ENCODE results near the gene SSBP2. TPM values are rescaled to one million over a fixed set of nuclear protein-coding genes. Genes with fewer than 3 reads are reported as not detected.

SSBP2 gene
- total and polyA plus RNA-seq, 2 of the 8 experiments (the other 6 are each of a cell fraction or from before 2014, with no cell fraction given), result 21.5 to 36.2 TPM

DNA sequence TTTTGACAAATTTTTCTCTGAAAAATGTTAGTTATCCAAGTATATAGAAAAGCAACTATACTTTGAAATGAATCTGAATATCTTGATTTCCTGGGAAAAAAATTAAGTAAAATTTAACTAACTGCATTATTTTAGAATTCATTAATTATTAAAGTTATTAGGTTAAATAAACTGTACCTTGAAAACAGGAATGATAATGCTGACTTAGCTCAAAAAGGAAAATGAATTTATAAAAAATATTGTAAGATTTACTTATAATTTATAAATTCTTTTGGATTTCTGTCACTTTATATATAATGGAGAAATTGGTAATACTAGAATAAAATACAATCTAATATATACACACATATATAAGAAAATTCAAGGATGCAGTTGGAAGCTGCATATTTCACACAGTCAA lies 320.9 kb downstream of the SSBP2 start:
- no peak overlapping the region for H3K4ac ChIP-seq (replicated peaks; ENCODE audit: insufficient read length, low read depth, low read length)
- no peak overlapping the region for H2BK12ac ChIP-seq (ENCODE audit: low read depth, low read length)
- no peak overlapping the region for H4K91ac ChIP-seq (replicated peaks; ENCODE audit: insufficient read length, low read length)
- TF ChIP-seq HDAC6 (IDR thresholded peaks at IDR 0.05; ENCODE audit: low read depth, low read length) (no peak), TAF1 (IDR thresholded peaks at IDR 0.05; ENCODE audit: low read depth, low read length) (no peak), JUND (IDR thresholded peaks at IDR 0.05; ENCODE audit: low read length) (no peak), NANOG (IDR thresholded peaks at IDR 0.05; ENCODE audit: insufficient read depth, low read depth, low read length, poor library complexity, severe bottlenecking) (no peak), BCL11A (IDR thresholded peaks at IDR 0.05; ENCODE audit: low read depth in 2 of 2, low read length in 2 of 2) (no peak), RBBP5 (IDR thresholded peaks at IDR 0.05; ENCODE audit: borderline replicate concordance, low read depth, low read length) (no peak), TAF7 (optimal IDR thresholded peaks at IDR 0.05; ENCODE audit: borderline replicate concordance, low read depth, low read length) (no peak), YY1 (IDR thresholded peaks at IDR 0.05; ENCODE audit: low read depth, low read length) (no peak), HDAC2 (IDR thresholded peaks at IDR 0.05; ENCODE audit: borderline replicate concordance in 1 of 2, low read depth in 2 of 2, low read length in 2 of 2) (no peak), PHF8 (conservative IDR thresholded peaks at IDR 0.05; ENCODE audit: low read depth, low read length) (no peak), CBX5 (IDR thresholded peaks at IDR 0.05; ENCODE audit: low read depth, low read length) (no peak), KDM4A (IDR thresholded peaks at IDR 0.05; ENCODE audit: low read depth, low read length, severe bottlenecking) (no peak), POLR2AphosphoS5 (IDR thresholded peaks at IDR 0.05; ENCODE audit: low read depth, low read length) (no peak), MAFK (IDR thresholded peaks at IDR 0.05; ENCODE audit: low read depth, low read length) (no peak)
- TF ChIP-seq, protein P1, sequence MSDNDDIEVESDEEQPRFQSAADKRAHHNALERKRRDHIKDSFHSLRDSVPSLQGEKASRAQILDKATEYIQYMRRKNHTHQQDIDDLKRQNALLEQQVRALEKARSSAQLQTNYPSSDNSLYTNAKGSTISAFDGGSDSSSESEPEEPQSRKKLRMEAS (IDR thresholded peaks at IDR 0.05), result no peak
- FAIRE-seq (no peak), DNase-seq (ENCODE audit: low read depth in 1 of 2, low spot score in 2 of 2) (no peak)
- H3K27me3 ChIP-seq (replicated peaks in 1 of 4; ENCODE audit: control insufficient read depth in 3 of 4, extremely low read depth in 1 of 4, insufficient read depth in 3 of 4, low read length in 3 of 4), result no peaks in the 10 kb centered on the region
- H2AK5ac ChIP-seq (ENCODE audit: low read depth, low read length), result no peak overlapping the region
- ChIA-PET CTCF (ENCODE audit: partially characterized antibody) (interaction anchor here (0.7 to 1.0 kb wide), 2 partner anchors 77 to 1384 kb away, joined by 3 read pairs; no protein-coding TSS in a partner anchor), POLR2A (ENCODE audit: partially characterized antibody) (no interaction called here)
- H3K56ac ChIP-seq (replicated peaks; ENCODE audit: insufficient read length, low read depth, low read length), result no peak overlapping the region
- no peaks in the 10 kb centered on the region for H3K4me1 ChIP-seq (replicated peaks in 1 of 4; ENCODE audit: control insufficient read depth in 3 of 4, insufficient read depth in 4 of 4, low read length in 3 of 4)
- H3K4me3 ChIP-seq (ENCODE audit: extremely low read depth in 1 of 4, insufficient read depth in 2 of 4, low read depth in 3 of 4, low read length in 4 of 4), result no peak overlapping the region
- no peaks in the 10 kb centered on the region for H3K79me1 ChIP-seq (ENCODE audit: low read depth, low read length)
- no peak overlapping the region for H3K9ac ChIP-seq (replicated peaks in 1 of 4; ENCODE audit: extremely low read depth in 1 of 4, low read depth in 3 of 4, low read length in 3 of 4)
- H3K27ac ChIP-seq (ENCODE audit: low read depth, low read length), result no peak overlapping the region
- H2BK20ac ChIP-seq (ENCODE audit: low read length), result no peak overlapping the region
- H4K8ac ChIP-seq (ENCODE audit: extremely low read depth, insufficient read depth, low read length), result no peak overlapping the region
- no peak overlapping the region for H2BK15ac ChIP-seq (ENCODE audit: low read length)
- no peaks in the 10 kb centered on the region for H3K9me3 ChIP-seq (ENCODE audit: insufficient read depth in 2 of 2, low read depth in 1 of 2, low read length in 1 of 2)
- H2BK120ac ChIP-seq (replicated peaks; ENCODE audit: low read depth, low read length), result no peak overlapping the region
- no peaks in the 10 kb centered on the region for H3K79me2 ChIP-seq (ENCODE audit: control insufficient read depth in 1 of 2, insufficient read depth in 2 of 2, low read length in 2 of 2)
- no peaks in the 10 kb centered on the region for H4K20me1 ChIP-seq (replicated peaks in 1 of 2; ENCODE audit: control insufficient read depth in 1 of 2, insufficient read depth in 2 of 2, low read length in 2 of 2)
- H2AFZ ChIP-seq (ENCODE audit: low read length), result no peak overlapping the region
- H3K4me2 ChIP-seq (ENCODE audit: insufficient read depth in 1 of 2, low read depth in 2 of 2, low read length in 2 of 2), result no peak overlapping the region
- no peak overlapping the region for H3K18ac ChIP-seq (ENCODE audit: extremely low read depth, low read length)
- no peak overlapping the region for H2BK5ac ChIP-seq (ENCODE audit: low read depth, low read length)
- no peak overlapping the region for H4K5ac ChIP-seq (ENCODE audit: insufficient read length, low read depth, low read length)
- no peaks in the 10 kb centered on the region for H3K23me2 ChIP-seq (ENCODE audit: low read depth, low read length)
- H3K36me3 ChIP-seq (ENCODE audit: control insufficient read depth in 2 of 4, insufficient read depth in 4 of 4, low read length in 3 of 4), result no peaks in the 10 kb centered on the region; a peak in 1 of 8 replicates
- no peak overlapping the region for H3K14ac ChIP-seq (ENCODE audit: insufficient read length)
- no peak overlapping the region for H3K23ac ChIP-seq (ENCODE audit: insufficient read length)
